H7 (cell line): Measurements from ENCODE around the gene AGAP2. TPM values are rescaled to one million over a fixed set of nuclear protein-coding genes. Genes with fewer than 3 reads are reported as not detected.

Source experiments
- DNase-seq: peaks from one replicate; pipeline ENCODE4 v3.0.0; 2012
- H3K27me3 ChIP-seq: 2 replicates; pipeline ENCODE4 v1.6.0; 2011; ENCODE audit warnings: mild to moderate bottlenecking, low read length; ENCODE audit not compliant: control insufficient read depth, insufficient read depth
- H3K36me3 ChIP-seq: replicated peaks from 2 replicates; pipeline ENCODE4 v1.5.1; 2011; ENCODE audit warnings: low read length; ENCODE audit not compliant: control insufficient read depth, insufficient read depth
- H3K4me3 ChIP-seq: 2 replicates; pipeline ENCODE4 v1.5.1; 2011; ENCODE audit warnings: low read depth, mild to moderate bottlenecking, control low read depth, low read length, moderate library complexity; ENCODE audit not compliant: insufficient read depth
- total RNA-seq: library from RNA; depleted of rRNA; stranded (reverse); fragments of >200 nt; shearing (Covaris generic); gene quantifications from 2 replicates; pipeline ENCODE4 v1.2.3, GENCODE V29; 2014

AGAP2 gene
- total RNA-seq, 1 experiment from 2014 or later, result 0.35 TPM

DNA sequence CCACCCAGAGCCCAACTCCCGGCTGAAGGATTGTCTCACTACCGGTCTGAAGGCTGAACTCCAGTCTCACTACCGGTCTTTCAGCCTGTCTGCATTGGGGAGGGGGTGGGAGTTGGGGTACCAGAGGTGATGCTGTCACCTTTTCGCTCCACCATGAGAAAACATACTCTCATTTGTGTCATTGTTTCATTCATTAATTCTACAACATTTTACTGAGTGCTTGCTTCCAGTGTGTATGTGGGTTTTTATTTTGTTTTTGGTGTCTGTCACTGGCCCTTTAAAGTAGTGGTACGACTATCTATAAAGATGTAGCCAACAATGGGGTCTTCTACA is 14.1 kb upstream of the AGAP2 start:
- Histone ChIP-seq H3K4me3 (no peak overlapping the region), H3K36me3 (peaks cover 16% of the 10 kb centered on the region), H3K27me3 (peaks cover 37% of the 10 kb centered on the region)
- DNase-seq, result no peak

DNA sequence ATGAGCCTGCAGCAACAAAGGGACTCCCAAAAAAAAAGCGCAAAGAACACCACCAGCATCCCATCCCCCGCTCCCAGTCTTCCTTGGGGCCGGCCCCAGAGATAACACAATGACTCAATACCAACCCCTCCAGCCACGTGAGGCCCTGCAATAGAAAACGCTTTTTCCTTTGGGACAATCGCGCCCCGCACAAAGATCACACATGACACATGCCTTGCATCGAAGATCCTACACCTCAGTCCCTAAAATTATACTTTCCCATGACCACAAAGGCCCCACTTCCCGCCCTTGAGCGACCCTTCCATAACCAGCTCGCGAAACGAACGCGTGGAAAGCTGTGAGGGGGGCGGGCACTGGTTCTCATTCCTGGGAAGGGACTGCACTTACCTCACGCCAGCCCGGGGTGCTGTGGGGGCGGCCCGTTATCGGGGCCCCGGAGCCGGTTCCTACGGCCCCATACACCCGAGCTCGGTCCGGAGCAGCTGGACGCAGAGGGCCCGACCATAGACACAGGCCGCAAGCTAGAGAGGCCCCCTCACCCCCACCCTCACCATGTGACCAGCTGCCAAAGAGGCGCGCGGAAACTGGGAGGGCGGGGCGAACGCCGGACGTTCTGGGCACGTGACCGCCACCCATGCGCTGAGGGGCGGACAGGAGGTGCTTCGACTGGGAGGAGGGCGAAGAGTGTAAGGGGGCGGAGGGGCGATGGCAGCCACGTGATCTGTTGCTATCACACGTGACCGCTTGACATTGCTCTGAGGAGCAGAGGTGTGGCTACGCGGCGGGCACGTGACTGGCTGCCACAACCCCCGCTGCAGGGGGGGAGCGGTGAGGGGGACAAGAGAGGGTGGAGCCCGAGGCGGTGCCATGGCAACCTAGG is 13.5 kb upstream of the AGAP2 start, which contains the start of gene CDK4:
Gene CDK4 (minus strand): TSS at position 523 of the 880 bp plus-strand sequence. CDS start 593 bp downstream, outside the sequence.
- Histone ChIP-seq H3K27me3 (peaks cover 34% of the 10 kb centered on the region), H3K4me3 (peak within 1 kb of the TSS; percentile 82), H3K36me3 (peaks cover 19% of the 10 kb centered on the region)
- peak; percentile 98 for DNase-seq

DNA sequence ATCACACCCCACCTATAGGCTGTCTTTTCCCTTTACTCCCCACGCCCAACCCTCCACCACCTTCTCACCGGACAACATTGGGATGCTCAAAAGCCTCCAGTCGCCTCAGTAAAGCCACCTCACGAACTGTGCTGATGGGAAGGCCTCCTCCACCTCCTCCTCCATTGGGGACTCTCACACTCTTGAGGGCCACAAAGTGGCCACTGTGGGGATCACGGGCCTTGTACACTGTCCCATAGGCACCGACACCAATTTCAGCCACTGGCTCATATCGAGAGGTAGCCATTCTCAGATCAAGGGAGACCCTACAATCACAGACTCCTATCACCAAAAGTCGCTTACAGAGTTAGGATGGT is 12.9 kb upstream of the AGAP2 start:
- Histone ChIP-seq H3K36me3 (peaks cover 22% of the 10 kb centered on the region), H3K4me3 (peak overlapping the region; percentile 82), H3K27me3 (peaks cover 28% of the 10 kb centered on the region)
- no peak for DNase-seq

DNA sequence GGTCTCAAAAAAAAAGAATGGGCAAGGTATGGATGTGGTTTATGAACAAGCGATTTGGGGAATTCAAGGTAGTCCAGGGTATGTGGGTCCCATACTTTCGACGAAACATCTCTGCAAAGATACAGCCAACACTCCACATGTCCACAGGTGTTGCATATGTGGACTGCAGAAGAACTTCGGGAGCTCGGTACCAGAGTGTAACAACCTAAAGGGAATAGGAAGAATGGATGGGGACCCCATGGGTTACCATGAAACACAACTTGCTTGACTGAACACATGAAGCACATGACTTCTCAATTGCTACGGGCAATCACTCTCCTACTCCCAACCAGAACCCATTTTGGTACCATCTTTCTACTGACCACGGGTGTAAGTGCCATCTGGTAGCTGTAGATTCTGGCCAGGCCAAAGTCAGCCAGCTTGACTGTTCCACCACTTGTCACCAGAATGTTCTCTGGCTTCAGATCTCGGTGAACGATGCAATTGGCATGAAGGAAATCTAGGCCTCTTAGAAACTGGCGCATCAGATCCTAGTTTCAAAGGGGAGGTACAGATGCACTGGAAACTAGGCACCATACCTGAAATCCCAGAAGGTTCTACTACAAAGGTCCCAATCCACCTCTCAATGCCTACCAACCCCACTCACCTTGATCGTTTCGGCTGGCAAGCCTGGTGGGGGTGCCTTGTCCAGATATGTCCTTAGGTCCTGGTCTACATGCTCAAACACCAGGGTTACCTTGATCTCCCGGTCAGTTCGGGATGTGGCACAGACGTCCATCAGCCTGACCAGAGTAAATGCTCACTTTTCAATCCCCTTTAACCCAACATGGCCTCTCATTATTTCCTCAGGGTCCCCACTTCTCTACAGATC is 12.3 kb upstream of the AGAP2 start:
- peak overlapping the region; percentile 82 for H3K4me3 ChIP-seq
- H3K27me3 ChIP-seq, result peaks cover 21% of the 10 kb centered on the region
- no peak for DNase-seq
- H3K36me3 ChIP-seq, result peaks cover 23% of the 10 kb centered on the region

DNA sequence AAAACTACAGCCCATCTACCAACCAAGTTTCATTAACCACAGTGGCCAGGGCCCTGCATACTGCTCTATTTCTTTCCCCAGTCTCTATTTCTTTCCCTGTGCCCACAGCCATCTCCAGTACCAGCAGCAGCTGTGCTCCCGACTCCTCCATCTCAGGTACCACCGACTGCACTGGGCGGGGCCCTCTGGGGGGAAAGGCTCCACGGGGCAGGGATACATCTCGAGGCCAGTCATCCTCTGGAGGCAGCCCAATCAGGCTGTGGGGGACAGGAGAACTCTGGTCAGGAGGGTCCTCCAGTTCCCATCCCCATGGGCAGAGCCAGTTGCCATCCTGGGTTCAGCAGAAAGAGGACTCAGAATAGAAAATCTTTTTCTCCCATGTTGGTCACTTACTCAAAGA is 10.5 kb upstream of the AGAP2 start:
- Histone ChIP-seq H3K4me3 (no peak overlapping the region), H3K36me3 (peaks cover 23% of the 10 kb centered on the region), H3K27me3 (peaks cover 8% of the 10 kb centered on the region; the same call in 1 of the 2 replicates)
- DNase-seq, result no peak

DNA sequence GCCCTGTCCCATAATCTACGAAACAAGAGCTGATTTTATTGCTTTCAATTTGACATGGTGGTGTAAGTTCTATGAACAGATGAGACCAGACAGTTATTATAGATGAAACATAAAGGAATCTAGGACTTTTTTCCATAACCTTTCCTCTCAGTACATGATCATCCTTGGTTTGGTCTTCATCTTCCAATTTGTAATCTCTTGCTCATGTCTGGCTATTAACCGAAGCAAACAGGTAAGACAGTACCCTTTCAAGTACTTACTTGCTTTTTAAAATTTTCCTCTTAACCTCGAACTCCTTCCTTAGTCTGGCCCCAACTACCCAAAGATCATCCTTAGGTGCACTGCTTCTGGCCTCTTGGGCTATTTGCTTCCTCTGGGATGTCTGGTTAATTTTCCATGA is 7.5 kb upstream of the AGAP2 start:
- Histone ChIP-seq H3K4me3 (peak overlapping the region; percentile 81; the same call in 1 of the 2 replicates), H3K36me3 (peaks cover 23% of the 10 kb centered on the region), H3K27me3 (peaks cover 21% of the 10 kb centered on the region)
- no peak for DNase-seq

DNA sequence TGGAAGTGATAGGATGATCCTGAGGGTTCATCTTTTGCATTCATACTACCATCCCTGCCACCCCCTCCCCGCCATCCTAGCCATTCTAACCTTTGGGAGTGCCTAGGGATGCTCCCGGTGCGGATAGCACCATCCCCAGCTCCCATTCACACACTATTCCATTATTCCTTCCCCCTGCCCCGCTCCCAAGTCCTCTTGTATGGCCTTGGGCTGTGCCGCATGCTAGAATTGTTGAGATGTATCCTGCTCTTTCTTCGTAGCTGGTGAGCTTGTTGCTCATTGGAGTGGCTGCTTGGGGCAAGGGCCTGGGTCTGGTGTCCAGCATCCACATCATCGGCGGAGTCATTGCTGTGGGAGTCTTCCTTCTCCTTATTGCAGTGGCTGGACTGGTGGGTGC is 6.9 kb upstream of the AGAP2 start:
- peaks cover 27% of the 10 kb centered on the region for H3K27me3 ChIP-seq
- H3K4me3 ChIP-seq, result peak overlapping the region; percentile 81
- DNase-seq, result no peak
- H3K36me3 ChIP-seq, result peaks cover 19% of the 10 kb centered on the region

DNA sequence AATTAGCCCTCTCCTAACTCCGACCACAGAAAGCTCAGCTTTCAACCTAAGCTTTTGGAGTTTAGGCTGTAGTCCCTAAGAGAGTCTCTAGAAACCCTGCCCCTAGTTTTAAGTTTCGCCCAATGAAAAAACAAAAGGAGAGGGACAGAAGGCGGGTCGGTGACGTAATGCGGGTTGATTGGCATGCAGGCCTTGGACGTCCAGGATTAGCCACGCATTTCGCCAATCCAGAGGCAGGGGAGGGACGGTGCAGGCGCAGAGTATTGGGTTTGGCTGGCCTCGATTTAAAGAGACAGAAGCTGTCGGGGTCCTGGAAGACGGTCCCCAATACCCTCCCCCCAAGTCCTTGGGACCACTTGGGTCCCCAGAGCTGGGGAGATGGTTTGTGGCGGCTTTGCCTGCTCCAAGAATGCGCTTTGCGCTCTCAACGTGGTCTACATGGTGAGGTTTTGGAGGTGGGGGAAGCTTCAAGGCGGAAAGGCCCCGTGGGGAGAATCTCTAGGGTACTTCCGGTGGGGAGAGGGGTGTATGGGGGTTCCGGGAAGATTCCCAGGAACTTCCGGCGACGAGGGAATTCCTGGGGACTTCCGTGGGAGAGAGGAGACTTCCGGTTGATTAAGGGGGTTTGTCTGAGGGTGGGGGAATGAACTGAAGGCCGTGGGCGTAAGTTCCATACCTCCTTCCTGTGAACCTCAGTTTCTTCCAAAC is 6.4 kb upstream of the AGAP2 start, which contains the start of gene TSPAN31:
Gene TSPAN31 (plus strand): TSS at position 263 of the 708 bp plus-strand sequence. CDS start 116 bp downstream, at position 379.
- Histone ChIP-seq H3K4me3 (peak within 1 kb of the TSS; percentile 81), H3K27me3 (peaks cover 32% of the 10 kb centered on the region), H3K36me3 (peaks cover 16% of the 10 kb centered on the region)
- peak; percentile 94 for DNase-seq

DNA sequence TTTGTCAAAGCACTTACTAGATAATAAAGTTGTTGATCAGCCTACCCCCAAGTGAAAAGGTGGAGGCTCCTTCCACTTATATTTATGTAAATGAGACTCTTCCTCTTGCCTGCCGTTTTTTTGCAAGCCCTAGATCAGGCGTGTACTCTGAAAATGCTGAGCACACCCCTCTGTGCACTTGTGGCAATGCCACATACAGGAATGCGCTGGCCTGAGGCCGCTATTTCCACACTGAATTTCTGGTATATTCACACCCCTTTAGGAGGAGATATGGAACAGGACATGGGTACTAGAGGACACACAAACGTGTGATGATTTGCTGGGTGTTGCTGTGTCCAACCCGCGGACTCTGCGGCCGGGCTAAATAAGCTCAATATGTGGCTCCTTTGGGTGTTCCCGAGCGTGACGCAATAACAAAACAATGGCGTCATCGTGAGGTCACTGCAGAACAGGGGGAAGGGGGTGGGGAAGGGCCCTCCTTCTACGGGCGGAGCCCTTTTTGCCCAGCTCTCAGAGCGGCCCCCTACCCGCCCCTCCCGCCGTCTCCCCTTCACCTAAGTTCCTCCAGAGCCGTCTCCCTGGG is 5.7 kb upstream of the AGAP2 start:
- Histone ChIP-seq H3K36me3 (peaks cover 15% of the 10 kb centered on the region), H3K4me3 (peak overlapping the region; percentile 81), H3K27me3 (peaks cover 39% of the 10 kb centered on the region)
- no peak for DNase-seq

DNA sequence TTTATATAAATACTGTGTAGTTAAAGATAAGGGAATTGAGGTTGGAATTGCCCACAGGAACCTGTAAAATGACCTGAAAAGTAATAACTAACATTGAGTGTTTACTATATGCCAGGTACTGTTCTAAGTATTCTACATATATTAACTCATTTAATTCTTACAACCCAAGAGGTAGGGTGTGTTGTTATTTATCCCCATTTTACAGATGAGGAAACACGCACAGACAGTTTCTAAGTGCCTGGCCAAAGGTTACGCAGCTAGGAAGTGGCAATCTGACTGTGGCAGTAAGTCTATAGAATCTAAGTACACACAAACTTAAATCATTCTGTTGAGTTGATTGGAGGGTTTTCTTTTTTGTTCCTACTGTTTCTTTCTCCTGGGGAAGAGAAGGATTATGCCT is 5.2 kb upstream of the AGAP2 start:
- DNase-seq, result no peak
- Histone ChIP-seq H3K27me3 (peaks cover 44% of the 10 kb centered on the region), H3K4me3 (no peak overlapping the region), H3K36me3 (peaks cover 10% of the 10 kb centered on the region)

DNA sequence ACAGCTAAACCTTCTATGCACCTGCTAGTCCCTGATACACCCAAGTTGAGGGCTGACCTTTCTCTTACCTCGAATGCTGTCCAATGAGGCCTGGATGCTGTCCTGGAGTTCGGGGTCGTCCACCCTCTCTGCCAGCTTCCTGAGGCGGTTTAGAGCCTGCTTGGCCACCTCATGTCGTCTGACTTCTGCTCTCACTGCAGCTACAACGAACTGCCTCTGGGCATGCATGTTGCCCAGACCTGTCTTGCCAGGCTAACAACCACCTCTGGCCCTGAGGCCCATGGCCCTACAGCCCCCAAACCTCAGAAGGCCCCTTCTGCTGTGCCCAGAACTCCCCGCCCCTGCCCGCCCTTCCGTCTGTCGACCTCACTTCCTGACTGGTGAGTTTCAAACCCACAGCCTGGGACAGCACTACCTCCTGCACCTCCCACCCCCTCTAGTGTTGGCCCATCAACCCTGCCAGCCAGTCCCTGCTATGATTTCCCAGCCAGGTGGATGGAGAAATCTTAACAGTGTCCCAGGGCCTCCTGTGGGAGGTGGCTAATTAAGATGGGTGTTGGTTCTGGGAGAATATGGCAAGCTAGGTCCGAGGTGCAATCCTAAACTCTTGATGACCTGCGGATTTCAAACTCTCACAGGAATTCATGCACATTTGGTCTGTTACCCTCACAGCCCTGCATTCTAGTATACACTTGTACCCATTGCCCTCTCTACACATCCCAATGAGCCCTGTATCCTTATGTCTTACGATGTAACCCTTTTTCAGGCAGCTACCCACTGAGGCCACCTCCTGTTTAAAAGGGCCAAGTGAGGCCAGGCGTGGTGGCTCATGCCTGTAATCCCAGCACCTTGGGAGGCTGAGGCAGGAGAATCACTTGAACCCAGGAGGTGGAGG is 3.5 kb upstream of the AGAP2 start:
- Histone ChIP-seq H3K4me3 (no peak overlapping the region), H3K36me3 (peaks cover 4% of the 10 kb centered on the region), H3K27me3 (peaks cover 59% of the 10 kb centered on the region)
- peak; percentile 76 for DNase-seq

DNA sequence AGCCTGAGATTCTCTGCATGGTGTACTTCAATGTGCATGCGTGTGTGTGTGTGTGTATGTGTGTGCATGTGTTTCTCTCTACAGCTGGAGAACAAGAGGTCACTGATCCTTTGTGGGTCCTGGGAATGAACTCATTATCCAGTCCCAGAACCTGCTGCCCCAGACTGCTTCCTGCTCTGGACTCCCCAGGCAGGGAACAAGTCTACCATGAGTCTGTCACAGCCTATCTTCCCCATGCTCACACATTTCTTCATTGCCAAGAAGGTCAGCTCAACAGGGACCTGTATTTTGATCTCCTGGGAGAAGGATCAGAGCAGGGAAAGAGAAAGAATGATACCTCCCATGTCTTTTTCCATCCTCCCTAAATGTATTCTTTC is 2.9 kb upstream of the AGAP2 start:
- H3K4me3 ChIP-seq, result no peak overlapping the region
- DNase-seq, result no peak
- H3K36me3 ChIP-seq, result peaks cover under 1% of the 10 kb centered on the region
- H3K27me3 ChIP-seq, result peaks cover 65% of the 10 kb centered on the region

DNA sequence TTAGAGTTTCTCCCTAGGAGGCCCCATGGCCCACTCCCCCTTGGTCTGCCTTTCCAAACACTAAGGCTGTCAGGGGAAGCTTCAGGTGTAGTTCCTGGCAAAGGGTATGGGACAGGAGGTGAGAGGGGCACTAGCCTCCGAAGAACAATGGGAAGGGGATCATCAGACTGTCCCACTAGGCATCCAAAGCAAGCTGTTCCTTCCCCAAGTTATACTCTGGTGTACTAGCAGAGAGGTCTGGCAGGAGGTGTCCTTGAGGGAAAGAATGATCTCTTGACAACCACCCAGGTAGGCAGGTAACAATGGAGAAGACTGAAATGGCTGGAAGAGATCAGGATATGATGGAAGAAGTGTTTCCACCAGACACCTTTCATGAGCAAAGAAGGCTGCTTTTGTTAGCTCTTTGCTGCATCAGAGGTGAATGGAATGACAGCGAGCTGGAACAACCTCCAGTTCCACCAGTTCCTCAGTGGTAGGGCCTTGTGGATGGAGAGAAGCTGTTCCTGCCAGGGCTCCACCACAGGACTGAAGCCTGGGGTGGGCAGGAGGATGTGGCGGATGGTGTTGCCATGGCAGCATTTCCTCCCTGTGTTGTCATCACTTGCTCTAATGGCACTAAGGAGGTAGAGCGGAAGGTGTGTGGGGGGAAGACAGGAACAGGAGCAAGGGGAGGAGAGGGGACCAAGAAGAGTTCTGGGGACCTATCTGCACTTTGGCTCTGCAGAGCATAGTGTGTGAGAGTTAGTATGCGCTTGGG is 2.3 kb upstream of the AGAP2 start:
- Histone ChIP-seq H3K36me3 (no peaks in the 10 kb centered on the region), H3K4me3 (no peak overlapping the region), H3K27me3 (peaks cover 71% of the 10 kb centered on the region)
- no peak for DNase-seq
